GM19193 (cell line): ENCODE results near the gene TIMP1.
A peak's percentile ranks its signal among the peaks of the same experiment; 100 is the strongest.

Experiments used
- POLR2A ChIP-seq: IDR thresholded peaks from 4 replicates; pipeline ENCODE4 v1.6.1; 2011; ENCODE audit not compliant: insufficient read depth, insufficient read length; ENCODE audit errors: extremely low read depth

Gene TIMP1

DNA sequence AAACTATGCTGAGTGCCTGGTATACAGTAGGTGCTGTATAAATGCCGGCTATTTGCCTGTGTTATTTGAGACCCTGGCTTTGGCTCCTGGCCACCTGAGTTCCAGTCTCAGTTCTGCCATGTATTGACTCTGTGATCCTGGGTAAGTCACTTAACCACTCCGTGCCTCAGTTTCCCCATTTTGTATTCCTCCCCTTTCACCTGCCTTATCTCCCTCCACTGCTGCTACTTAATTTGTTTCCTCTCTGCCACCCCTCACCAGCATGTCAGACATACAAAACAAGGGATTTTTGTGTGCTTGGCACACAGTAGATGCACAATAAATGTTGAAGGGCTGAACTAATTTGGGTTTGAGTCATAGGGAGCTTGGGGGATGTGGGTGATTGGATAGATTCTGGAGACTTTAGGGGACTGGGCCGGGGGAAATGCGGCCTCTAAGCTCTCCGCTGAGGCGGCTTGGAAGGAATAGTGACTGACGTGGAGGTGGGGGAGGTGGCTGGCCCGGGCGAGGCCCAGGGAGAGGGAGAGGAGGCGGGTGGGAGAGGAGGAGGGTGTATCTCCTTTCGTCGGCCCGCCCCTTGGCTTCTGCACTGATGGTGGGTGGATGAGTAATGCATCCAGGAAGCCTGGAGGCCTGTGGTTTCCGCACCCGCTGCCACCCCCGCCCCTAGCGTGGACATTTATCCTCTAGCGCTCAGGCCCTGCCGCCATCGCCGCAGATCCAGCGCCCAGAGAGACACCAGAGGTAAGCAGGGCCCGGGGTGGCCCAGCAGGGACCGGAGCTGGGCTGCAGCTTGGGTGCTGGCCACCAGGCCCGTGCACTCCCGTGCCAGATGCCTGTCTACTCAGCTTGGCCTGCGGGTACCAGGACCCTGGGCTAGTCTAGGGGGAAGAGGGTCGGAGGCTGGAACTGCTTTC, at the start of gene TIMP1:
TIMP1 (plus strand) TSS at position 706 of the 917 bp plus-strand sequence. CDS start 980 bp downstream, outside the sequence.
- TF ChIP-seq POLR2A, result peak; percentile 56

DNA sequence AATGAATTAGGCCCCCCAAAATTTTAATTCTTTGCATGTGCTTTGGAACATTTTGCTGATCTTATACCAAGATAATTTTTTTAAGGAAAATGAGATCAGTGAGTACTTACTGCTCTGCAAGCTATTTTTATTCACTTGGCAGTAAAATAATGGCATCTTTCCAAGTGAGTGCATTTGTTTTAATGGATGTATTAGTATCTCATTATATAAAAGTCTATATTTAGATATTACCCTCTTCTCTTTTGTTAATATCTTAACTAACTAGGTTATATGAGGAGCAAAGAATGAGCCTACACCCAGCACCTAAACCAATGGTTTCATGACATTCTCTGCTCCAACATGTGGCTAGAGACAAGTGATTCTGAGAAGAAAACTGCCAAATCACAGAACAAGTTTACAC, 42.4 kb upstream of the TIMP1 start:
- no peak for TF ChIP-seq POLR2A

DNA sequence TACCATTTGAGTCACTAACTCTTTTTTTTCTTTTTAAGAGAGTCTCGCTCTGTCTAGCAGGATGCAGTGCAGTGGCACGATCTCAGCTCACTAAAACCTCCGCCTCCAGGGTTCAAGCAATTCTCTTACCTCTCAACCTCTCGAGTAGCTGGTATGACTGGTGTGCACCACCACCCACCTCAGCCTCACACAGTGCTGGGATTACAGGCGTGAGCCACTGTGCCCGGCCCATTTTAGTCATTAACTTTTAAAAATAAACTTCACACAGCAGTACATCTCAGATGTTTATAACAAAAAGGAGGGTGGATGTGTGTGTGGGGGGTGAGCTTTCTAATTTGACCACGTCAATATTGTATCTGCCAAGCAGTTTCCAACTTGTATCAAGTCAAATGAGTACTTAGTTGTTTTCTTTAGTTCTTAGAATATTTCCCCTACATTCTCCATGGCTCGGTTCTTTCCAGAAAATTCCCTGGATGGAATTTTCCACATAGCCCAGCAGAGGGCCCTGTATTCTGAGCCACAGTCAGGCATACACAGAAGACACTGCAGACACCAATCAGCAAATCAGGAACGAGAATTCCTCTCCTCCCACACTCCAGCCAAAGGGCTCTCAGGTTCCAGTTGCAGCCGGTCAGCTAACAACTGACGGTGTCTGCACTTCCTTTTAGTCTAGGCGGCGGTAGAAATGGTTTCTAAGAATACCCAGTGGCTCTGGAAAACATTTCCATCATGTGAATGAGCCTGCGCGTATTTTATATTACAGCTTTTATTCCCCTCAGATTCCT, 41.3 kb upstream of the TIMP1 start:
- no peak for TF ChIP-seq POLR2A

DNA sequence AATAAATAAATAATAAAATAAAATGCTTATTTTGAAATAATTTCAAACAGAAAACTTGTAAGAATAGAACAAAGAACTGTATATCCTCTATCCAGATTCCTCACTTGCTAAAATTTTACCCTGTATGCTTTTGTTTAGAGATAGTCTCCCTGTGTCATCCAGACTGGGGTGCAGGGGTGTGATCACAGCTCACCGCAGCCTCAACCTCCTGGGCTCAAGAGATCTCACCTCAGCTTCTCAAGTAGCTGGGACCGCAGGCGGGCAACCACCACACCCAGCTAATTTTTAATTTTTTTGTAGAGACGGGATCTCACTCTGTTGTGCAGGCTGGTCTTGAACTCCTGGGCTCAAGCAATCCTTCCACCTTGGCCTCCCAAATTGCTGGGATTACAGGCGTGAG, 38.7 kb upstream of the TIMP1 start:
- no peak for TF ChIP-seq POLR2A

DNA sequence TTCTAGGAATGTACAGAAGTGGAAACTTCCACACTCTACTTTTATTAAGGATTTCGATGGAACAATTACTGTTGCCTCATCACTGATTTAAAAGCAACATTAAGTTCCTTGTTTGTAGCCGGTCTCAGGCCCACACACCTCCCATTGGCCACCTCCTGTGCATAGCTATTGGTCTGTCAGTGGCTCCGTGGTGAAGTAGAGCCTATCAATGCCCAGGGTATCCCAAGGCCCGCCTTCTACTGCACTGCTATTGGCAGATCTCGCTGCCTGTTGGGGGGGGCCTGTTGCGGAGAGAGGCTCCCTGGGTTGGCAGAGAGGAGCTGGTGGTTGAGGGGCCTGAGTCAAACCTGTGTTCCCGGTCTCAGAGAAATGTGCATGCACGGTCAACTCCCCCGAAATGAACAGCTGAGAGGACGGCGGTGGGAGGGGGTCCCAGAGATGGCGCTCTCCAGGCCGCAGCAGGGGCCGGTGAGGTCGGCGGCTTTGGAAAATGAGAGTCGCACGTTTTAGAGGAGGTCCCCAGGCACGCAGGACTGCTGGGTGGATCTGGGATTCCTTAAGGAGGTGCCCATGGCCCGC, 26.1 kb upstream of the TIMP1 start:
- peak; percentile 76 for TF ChIP-seq POLR2A

DNA sequence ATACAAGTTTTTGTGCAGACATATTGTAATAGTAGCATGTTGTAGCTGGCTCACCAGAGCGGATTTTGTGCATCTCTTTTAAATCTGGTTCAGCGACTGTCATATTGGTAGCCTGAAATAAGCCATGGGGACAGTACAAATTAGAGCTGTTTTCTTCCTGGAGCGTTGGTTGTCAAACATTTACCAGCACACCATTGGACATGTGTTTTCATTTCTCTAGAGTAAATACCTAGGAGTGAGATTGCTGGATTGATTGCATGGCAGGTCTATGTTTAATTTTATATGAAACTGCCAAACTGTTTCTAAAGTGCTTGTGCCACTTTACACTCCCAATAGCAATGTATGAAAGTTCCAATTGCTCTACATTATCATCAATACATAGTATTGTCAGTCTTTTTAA, 23.8 kb upstream of the TIMP1 start:
- TF ChIP-seq POLR2A, result no peak

DNA sequence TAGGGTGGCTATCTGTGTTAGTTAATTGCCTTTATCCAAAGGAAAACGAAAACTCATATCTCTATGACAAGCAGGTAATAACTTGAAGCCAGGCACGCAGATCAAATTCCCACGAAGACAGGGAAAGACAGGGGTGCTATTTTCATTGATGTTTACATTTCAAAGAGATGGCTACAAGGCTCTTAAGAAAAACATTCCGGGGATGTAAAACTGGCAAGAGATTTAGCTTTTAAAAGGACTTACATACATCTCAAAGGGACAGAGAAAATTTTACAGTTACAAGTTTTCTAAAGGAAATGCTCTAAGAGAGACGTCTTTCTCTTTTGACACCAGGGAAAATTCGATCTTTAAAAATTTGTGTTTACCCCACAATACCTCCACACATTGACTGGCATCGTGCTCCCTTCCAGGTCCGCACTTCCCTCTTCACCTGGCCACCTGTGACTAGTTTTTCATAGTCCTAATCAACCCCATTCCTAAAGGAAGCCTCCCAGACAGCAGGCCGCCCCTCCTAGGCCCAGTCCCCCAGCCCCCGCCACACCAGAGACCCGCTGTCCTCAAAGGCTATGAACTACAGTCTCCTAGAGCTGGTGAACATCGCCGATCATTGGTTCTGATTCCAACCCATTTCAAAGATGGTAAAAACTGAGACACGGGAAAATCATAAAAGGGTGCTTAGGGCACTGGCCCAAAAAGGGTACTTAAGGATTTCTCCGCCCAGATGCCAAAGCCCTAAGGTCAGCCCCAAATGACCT, 21.9 kb upstream of the TIMP1 start:
- TF ChIP-seq POLR2A, result no peak

DNA sequence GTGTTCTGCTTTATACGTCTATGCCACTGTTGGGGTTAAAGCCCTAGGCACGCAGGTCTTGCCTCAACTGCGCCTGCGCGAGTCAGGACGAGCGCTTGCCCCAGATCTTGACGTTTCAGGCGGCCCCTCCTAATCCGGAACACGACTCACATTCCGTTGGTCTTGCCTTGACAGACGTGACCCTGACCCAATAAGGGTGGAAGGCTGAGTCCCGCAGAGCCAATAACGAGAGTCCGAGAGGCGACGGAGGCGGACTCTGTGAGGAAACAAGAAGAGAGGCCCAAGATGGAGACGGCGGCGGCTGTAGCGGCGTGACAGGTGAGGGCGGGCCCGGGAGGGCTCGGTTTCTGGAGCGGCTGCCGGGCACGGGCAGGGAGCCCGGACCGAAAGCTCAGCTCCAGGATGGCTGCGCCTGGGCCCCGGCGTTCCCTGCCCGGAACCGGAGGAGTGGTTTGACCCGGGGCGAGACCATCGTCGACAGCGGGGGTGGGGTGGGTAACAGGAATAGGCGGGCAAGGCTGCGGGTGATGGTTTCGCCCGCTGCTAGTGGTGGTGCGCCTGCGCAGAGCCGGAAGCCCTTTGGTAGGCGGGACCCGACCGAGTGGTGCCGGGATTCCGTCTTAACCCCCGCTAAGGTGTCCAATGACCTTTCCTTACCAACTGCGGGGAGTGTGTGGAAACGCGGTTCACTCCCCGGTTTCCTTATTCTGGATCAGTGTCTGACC, 21.1 kb upstream of the TIMP1 start, which contains the start of gene ARAF:
ARAF (plus strand) TSS at position 272 of the 725 bp plus-strand sequence. CDS start 1,763 bp downstream, outside the sequence.
- TF ChIP-seq POLR2A, result peak; percentile 81

DNA sequence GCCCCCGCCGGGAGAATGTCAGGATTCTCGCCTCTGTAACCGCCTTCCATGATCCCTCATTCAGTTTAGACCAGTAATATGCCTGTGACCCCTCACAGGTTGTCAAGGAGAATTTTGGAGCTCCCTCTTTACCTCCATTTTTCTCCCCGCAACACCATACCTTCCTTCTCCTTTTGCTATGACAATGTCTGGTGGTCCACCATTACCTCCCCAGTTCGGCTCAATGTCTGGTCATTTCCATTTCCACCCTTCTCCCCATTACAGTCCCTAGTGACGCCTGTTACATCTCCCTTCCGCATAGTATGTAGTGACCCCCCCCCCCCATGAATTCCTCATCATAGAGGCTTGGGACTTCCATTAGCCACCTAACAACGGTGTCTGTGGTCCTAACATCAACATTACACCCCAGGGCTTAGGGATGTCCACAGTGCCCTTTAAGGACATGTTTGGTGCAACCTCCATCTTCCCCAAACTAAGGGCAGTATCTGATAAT, 20.5 kb upstream of the TIMP1 start:
- no peak for TF ChIP-seq POLR2A

DNA sequence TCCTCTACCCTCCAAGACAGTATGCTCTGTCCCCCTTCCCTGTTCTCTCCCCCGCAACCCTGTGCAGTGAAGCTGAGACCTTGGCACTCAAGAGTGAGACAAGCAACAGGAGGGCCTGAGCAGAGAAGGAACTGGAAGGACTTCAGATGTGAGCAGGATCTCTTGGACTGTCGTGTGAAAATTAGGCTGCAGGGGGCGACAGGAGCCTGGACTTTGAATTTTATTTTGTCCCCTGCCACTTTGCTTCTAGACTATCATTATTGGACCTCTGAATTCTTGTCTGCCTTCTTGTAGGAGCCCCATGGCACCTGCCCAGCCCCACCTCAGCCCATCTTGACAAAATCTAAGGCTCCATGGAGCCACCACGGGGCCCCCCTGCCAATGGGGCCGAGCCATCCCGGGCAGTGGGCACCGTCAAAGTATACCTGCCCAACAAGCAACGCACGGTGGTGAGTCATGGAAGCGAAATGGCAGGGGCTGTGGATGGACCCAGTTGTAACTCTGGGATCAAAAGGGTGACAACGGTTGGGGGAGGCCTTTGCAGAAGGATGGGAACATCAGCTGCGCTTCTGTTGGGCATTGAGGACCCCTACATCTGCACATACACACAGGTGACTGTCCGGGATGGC, 19.5 kb upstream of the TIMP1 start:
- no peak for TF ChIP-seq POLR2A

DNA sequence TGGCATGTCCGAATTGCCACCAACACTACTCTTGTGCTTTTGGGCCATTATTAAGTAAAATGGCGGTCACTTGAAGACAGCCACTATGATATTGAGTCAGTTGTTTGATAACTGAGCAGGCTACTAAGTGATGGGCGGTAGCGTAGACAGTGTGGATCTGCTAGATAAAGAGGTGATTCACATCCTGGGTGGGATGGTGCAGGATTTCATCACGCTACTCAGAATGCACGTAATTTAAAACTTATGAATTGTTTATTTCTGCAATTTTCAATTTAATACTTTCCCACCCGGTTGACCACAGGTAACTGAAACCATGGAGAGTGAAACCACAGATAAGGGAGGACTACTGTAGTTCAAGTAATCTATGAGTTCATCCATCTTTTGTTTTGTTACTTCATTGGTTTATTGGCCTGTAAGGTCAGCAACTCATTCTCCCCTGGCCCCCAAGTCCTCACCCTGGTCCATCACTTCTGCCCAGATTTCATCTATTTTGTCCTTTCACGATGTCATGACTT, 18.4 kb upstream of the TIMP1 start:
- no peak for TF ChIP-seq POLR2A

DNA sequence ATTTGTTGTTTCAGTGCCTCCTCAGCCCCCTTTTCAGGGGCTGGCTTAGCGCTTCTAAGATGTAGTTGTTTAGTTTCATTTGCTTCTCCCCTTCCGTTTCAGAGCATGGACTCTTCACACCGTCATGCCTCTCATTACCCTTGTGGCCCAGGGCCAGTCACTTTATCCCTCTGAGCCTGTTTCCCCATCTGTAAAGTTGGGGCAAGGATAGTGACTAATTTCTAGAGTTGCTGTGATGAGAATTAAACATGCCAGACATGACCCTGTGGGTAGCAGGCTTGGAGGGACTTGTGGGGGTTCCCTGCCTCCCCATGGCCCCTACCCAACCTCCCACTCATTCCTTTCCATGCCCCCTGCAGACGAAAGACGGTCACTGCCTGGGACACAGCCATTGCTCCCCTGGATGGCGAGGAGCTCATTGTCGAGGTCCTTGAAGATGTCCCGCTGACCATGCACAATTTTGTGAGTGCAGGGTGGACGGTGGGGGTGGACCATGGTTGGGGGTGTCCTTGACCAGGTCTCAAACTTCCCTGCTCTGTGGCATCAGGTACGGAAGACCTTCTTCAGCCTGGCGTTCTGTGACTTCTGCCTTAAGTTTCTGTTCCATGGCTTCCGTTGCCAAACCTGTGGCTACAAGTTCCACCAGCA, 17.7 kb upstream of the TIMP1 start:
- no peak for TF ChIP-seq POLR2A

DNA sequence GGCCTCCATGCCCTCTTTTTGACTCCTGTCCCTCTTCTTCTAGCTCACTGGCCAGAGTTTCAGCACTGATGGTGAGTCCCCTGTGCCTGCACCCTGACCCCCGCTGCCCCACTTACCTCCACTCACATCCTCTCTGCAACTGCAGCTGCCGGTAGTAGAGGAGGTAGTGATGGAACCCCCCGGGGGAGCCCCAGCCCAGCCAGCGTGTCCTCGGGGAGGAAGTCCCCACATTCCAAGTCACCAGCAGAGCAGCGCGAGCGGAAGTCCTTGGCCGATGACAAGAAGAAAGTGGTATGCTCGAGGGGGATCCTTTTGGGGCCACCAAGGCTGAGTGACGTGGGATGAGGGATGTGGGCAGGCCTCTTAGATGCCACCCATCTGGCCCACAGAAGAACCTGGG, 15.4 kb upstream of the TIMP1 start:
- TF ChIP-seq POLR2A, result no peak

DNA sequence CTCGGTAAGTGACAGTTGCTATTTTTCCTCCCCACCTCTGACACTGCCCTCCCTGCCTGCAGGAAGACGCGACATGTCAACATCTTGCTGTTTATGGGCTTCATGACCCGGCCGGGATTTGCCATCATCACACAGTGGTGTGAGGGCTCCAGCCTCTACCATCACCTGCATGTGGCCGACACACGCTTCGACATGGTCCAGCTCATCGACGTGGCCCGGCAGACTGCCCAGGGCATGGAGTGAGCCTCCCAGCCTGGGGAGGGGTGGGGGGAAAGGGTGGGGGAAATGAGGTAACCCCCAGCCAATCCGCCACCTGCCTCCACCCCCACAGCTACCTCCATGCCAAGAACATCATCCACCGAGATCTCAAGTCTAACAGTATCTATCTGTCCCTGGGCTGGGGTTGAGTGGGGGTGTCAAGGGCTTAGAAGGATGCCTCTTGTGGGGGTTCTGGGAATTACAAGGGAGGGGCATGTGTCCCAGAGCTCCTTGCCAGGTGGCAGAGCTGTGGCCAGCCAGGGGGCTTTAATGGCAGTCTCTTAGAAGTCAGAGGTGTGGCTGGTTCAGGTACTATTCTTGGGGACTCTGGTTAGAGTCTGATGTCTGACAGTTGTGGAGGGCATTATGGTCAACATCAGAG, 13.5 kb upstream of the TIMP1 start:
- no peak for TF ChIP-seq POLR2A
